SH-SY5Y (cell line): ENCODE results near the gene CACUL1.

Experiments used
- GATA2 ChIP-seq: IDR thresholded peaks from 2 replicates; pipeline ENCODE4 v1.6.1; 2011; ENCODE audit warnings: mild to moderate bottlenecking, low read depth, low read length
- GATA3 ChIP-seq: IDR thresholded peaks from 2 replicates; pipeline ENCODE4 v1.6.1; 2011; ENCODE audit warnings: low read depth, mild to moderate bottlenecking, low read length, moderate library complexity

DNA sequence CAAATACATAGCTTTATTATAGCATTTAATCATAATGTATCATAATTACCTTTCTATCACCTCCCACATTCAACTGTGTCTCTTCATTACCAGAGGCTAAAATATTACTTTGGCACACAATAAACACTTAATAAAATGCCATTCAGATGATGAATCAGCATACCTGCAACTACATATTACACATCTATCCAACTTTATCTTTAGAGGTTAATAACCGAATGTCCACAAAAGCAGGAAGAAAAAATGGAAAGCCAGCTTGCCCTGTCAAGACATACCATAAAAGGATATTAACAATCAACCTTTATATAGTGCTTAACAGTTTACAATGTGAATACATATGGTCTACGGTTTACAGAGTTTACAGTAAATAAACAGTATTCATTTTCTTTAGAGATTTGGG is 12.7 kb downstream of the CACUL1 start:
- TF ChIP-seq GATA2 (no peak), GATA3 (no peak)
